Fibroblast of skin of scalp (primary cell): ENCODE data around the gene LZTS3.
"Not testable (repeated sequence)": the region's sequence is repeated elsewhere in the genome, so short reads cannot be mapped to it uniquely, and the experiment has no call there.

ENCODE experiments used
- DNase-seq: peaks from one replicate; pipeline ENCODE4 v3.0.0-alpha.2; 2013

Gene LZTS3

DNA sequence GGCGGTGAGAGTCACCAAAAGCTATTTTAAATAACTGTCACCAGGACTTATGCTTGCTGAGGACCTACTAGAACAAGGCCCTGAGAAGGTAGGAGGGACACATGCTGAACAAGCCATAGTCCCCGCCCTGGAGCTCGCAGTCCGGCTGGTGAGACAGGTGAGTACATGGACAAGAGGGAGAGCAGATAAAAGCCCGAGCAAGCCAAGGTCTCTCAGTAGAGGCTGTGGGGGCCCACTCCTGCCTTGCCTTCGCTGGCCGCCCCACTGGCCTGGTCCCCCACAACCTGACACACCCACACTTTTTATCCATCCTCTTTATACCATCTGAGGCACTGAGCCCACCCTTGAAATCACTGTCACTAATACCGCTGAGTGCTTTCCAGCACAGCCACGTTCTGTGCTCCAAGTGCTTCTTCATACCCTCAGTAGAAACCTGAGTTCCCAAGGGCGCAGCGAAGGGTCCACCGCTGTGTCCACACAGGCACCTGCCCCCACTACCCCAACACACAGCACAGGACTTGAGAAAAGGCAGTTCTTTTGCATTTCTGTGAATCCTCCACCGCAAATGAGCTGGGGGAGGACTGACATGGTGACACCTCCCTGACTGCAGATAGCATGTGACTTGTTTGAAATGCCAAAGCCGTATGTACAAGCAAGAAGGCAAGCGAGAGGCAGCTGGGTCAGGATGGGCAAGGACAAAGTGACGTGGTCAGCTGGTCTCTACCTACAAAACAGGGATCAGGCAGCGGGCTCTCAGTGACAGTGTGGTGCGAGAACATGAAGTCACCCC, 19.1 kb upstream of the LZTS3 start:
- DNase-seq: no peak

DNA sequence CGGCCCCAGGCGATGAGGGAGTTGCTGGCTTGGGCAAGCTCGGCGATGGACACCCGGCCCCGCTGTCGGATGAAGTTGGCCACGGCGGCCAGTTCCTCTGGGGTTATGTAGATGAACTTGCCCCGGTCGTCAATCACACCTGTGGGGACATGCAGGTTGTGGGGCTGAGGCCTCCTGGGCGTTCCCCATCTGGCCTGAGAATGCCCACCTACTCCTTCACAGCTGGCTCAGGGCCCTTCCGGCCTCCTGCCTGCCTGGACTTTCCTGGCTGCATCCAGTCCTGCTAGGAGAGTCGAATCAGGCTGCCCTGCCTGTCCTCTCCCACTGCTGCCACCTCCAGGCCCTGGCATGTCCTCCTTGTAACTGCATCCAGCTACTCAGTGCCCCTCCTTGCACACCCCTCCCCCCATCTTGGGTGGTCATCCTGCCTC, 17.3 kb upstream of the LZTS3 start:
- DNase-seq: no peak

DNA sequence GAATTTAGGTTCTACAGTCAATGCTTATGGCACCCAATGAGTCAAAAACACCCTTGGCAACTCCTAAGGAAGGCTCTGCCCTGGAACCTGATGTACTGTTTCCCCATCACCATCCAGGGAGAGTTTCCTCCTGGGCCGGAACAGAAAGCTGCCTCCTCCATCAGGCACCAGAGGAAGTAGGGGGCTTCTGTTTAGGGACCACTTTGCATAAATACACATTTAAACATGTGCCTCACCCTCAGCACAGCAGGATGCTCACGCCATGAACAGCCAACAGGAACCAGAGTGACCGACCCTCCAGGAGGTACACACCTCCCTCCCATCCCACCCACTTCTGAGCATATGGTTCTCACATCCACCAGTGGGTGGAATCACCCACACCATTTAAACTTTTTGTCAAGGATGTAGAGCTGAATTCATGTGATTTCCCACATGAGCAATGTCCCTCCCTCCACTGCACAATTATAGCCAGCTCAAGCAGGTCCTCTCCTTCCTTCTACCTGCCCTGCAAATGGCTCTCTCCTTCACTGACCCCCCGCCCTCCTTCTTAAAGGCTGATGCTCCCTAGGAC, 16.3 kb upstream of the LZTS3 start:
- no peak for DNase-seq

DNA sequence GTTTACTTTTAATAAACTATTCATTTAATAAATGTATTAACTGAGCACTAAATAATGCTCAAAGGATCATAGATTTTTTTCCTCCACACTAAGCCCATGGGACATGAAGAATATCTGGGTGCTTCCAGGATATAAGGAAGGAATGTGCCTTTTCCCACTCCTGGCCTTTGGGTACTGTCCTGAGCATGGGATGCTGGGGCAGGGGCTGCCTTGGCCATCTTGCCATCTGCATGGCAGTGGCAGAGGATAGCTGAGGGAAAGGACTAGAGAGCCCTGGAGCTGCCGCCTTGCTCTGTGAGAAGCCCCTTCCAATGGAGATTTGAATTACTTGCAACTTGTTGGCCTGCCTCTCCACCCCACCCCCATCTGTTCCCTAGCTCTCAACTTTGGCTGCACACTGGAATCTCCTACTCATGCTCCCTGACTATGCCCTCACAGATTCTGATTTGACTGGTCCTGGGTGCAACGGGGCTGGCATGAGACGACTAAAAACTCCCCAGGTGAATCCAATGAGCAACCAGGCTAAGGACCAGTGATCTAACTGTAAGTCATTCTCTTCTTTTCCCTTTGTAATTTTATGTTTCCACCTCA, 15.6 kb upstream of the LZTS3 start:
- DNase-seq: no peak

DNA sequence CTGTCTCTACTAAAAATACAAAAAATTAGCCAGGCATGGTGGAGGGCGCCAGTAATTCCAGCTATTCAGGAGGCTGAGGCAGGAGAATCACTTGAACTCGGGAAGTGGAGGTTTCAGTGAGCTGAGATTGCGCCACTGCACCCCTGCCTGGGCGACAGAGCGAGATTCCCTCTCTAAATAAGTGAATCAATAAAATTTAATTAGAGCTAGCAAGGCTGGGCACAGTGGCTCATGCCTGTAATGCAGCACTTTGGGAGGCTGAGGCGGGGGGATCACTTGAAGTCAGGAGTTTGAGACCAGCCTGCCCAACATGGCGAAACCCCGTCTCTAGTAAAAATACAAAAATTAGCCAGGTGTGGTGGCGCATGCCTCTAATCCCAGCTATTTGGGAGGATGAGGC, 14.5 kb upstream of the LZTS3 start:
- DNase-seq: not testable (repeated sequence)

DNA sequence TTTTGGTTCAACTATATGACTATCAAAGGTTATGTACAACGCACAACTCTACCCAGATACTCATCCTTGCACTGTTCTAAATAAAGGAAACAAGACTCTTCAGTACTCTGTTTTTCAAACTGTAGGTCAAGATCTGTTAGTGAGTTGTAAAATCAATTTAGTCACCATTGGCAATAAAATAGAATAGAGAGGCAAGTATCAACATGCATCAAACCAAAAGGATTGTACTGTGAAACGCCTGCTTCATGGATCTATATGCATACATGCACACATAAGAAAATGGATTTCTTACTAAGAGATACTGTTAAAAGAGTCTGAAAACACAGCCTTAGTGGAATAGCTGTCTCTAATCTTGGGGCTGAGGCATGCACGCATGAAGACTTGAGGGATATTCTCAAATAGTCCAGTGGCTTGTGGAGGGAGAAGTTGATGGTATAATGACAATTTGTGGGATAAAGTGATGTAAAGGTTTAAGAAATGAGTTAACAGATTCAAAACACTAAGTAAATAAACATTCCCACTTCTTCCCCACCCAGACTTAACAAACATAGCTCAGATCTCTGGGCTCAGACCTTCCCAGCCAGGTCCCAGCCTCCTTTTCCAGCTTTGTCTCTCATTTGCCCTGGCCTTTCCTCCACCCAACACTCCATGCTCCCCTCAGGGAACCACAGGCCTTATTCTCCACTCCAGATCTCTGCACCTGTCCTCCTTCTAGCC, 10.7 kb upstream of the LZTS3 start:
- DNase-seq: no peak

DNA sequence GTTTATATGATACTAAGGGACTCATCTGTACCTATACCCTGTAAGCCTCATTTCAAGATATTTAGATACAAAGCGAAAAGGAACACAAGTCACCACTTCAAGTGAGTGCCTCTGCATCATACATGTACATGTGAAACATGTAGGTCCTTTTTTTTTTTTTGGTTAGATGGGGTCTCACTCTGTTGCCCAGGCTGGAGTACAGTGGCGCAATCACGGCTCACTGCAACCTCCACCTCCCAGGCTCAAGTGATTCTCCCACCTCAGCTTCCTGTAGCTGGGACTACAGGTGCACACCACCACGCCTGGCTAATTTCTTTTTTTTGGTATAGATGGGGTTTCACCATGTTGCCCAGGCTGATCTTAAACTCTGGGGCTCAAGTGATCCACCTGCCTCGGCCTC, 9.1 kb upstream of the LZTS3 start:
- not testable (repeated sequence) for DNase-seq

DNA sequence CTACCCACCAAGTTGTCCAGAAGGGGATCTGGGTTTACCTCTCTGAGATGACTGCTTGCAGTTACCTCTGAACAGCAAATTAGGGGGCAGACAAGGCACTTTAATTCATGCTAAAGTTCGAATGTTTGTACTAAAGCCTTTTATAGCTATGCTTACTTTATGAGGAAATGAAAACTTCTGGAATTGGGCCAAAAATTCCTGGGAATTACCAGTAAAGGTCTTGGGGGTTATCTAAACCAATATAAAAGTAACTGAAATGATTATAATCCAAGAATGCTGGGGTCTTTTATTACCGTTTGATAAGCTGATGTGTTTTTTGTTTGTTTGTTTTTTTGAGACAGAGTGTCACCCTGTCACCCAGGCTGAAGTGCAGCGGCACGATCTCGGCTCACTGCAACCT, 7.9 kb upstream of the LZTS3 start:
- no peak for DNase-seq

DNA sequence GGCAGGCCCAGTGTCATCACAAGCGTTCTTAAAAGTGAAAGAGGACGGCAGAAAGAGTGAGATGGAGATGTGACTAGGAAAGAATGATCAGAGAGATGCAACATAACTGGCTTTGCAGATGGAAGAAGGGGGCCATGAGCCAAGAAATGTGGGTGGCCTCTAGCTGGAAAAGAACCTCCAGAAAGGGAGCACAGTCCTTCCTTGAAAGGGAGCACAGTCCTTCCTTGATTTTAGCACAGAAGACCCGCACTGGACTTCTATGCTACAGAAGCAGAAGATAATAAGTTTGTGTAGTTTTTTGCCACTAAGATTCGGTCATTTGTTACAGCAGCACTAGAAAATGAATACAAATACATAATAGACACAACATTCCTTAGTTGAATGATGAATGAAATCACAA, 7.0 kb upstream of the LZTS3 start:
- DNase-seq: no peak

DNA sequence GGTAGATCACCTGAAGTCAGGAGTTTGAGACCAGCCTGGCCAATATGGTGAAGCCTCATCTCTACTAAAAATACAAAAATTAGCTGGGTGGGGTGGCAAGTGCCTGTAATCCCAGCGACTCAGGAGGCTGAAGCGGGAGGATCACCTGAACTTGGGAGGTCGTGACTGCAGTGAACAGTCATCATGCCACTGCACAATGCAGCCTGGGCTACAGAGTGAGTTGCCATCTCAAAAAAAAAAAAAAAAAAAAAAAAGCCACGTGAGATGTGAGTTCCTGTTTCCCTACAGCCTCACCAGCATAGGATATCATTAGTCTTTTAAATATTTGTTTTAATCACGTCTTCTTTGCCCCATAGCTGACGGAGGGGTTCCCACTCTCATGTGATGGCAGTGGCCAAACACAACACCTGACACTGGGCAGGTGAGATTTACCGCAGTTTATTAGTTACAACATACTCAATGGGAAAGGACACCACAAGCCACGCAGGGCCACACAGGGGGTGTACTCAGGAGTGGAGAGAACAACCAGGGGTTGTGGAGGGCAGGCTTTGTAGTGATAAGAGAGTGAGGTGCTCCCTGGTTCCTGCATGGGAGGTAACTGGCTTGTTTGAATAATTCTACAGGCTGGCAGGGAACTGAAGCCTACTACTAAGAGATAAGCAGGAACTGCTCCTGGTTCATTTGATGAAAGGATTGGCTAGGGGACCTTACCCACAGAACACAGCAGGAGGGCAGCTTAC, 4.6 kb upstream of the LZTS3 start:
- no peak for DNase-seq

DNA sequence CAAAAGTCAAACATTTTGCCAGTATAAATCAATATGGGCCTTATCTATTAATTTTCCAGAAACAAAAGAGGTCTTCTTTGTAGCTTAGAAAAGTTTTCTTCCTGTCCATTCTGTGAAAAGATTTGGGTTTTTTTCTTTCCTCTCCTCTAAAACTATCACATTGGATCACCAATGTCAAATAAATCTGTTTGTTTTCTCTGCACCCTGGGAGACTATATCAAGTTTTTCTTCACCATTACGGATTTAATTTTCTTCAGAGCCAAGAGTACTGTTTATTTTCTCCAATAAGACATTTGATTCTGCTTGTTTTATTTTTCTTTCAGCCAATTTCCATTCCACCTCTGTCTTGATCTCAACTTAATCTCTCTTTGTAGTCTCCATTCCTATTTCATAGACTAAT, 1.9 kb upstream of the LZTS3 start:
- no peak for DNase-seq

DNA sequence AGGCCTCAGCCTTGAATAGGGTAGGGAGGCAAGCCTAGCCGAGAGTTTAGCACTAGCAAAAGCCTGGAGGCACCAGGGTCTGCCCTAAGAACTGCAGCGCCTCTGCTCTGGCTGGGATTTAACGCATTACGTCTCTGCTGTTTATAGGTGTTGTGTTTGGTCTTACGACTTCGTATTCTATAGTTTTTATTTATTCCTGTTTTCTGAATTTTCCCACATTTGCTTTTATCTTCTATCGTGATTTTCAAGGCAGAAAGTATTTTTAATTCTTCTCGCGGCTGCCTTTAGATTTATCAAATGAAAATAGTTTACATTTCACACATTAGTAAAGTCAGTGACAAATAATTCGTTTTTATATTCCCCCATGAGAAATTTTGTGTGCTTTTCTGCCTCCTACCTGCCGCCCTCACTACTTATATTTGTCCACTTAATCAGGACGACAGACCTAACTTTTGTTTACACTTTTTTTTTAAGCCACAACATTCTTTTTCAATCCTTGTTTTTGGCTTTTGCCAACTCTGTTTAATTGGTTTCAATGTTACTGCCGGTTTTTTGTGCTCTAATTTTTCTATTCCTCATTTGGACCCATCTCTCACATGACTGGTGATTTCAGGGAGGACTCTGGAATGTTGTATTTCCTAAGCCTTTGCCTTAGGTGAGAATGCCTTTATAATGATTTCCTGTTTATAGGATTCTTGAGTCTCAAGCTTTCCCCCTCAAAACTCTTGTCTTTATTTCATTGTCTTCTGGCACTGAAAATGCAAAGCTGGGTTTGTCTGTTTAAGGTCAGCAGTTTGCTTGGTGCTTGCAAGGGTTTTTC, 1.3 kb upstream of the LZTS3 start:
- no peak for DNase-seq

DNA sequence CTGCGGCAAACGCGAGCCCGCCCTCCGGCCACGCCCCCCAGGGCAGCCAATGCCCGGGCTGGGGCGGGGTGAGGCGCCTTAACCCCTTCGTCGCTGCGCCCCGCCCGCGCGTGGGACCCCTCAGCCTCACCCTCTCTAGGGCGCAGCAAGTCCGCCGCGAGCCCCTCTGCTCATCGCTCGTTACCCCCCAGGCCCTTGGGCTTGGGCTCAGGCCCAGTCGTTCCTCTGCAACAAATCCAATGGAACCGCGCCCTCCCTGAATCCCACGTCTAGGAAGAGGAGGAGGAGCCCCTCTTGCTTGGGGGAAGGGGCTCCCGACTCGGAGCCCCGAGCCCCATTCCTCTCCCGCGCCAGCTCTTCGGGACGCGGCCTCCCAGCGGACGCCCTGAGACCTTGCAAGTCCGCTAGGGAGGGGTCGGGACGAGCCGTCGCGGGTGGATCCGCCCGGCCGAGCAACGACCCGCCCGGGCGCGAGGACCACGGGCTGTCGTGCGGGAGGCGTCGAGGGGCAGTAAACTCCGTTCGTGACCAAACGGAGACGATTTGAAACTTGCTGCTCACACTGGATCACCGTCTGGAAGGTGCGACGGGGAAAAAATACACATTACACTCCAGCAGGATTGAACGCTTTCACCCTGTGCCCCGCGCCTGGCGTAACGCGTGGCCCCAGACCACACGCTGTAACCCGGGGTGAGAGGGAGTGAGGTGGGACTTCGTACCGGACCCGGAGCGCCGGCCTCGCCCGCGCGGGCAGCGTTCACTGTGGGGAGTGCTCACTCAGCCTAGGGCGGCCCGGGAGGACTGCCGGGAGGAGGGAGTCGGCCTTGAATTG, 477 bp upstream of the LZTS3 start:
- peak; percentile 84 for DNase-seq

DNA sequence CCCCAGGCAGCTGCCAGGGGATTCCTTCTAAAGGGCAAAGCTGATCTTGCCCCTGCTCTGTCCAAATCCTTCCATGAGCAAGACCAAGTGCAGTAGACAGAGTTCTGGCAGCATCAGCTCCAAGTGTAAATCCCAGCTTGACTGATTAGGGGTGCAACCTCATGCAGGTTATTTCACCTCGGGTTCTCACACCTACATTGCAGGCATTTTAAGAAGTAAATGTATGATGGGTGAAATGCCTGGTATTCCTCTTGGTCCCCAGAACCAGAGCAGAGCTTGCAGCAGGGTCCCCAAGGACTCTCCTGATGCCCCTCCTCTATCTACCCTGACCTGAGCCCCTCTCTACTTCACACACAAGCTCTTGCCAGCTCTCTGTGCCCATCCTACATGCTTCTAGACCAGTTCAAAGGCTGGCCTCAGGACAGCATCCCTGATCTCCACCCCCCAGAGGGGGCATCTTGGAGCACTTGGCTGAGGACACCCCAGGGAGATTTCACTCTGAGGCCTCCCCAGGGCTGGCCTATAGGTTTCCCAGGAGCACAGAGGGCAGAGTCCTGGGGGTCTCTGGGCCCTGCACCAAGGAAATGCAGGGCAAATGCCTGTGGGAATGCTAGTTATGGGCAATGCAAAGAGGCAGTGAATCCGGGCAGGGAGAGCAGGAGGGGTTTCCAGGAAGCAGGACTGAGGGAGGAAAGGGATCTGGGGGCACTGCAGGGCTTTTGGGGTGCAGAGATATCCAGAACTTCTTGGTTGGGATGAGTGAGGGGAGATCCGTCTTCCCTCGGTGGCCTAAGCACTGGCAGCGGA, 1.0 kb downstream of the LZTS3 start:
- no peak for DNase-seq

DNA sequence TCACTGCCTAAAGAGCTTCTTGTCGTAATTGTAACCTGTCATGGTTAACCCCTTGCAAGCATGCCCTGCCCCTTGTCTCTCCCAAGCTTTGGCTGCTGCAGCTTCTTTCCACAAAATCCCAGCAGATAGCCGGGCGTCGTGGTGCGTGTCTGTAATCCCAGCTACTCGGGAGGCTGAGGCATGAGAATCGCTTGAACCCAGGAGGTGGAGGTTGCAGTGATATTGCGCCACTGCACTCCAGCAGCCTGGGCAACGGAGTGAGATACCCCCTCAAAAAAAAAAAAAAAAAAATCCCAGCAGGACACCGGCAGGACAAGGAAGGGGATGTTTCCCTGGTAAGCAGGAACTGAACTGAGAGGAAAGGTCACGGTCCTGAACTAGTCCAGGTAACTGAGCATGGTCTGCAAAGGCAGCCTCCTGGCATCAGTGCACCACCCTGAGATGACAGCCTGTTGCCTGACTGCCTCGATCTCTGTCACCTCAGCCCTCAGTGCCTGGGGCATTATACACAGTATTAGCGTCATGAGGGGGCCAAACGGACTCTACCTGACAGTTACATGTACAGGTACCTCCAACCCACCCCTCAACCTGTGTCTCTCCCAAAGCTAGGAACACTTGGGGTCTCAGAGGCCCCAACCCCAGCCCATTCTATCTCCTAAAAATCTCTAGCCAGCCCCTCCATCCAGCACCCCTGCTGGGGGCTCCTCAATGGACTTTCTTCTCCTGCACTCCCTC, 1.8 kb downstream of the LZTS3 start:
- DNase-seq: no peak

DNA sequence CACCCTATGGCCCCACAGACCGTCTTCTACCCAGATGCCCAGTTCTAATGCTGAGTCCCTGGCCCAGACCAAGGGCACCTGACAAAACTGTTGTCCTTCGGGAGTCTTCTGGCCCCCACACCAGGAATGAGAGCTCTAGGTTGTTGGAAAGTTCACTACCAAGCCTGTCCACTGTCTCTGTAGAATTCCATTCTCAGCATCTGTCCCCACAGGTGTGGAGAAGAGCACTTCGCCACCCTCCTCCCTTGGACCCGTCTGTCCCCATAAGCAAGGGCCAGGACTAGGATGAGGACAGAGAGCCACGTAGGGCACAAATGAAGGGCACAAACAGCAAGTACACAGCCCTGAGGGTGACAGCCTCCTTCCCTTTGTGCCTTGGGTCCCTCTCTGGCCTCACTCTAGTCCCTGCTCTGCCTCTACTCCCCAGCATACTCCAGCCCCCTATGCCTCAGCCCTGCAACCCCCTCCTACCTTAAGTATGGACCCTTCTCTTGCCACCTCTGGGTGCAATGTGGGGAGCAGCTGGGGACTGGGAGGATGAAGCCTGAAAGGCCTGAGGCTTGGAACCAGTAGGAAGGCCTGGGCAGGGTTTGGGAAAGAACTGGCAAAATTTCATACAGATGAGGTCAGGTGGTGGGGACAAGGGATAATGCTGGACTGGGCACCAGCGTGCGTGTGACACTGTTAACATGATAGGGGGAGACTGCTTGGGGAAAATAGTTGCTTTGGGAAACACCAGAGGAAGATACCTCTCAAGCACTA, 4.3 kb downstream of the LZTS3 start:
- DNase-seq: no peak

DNA sequence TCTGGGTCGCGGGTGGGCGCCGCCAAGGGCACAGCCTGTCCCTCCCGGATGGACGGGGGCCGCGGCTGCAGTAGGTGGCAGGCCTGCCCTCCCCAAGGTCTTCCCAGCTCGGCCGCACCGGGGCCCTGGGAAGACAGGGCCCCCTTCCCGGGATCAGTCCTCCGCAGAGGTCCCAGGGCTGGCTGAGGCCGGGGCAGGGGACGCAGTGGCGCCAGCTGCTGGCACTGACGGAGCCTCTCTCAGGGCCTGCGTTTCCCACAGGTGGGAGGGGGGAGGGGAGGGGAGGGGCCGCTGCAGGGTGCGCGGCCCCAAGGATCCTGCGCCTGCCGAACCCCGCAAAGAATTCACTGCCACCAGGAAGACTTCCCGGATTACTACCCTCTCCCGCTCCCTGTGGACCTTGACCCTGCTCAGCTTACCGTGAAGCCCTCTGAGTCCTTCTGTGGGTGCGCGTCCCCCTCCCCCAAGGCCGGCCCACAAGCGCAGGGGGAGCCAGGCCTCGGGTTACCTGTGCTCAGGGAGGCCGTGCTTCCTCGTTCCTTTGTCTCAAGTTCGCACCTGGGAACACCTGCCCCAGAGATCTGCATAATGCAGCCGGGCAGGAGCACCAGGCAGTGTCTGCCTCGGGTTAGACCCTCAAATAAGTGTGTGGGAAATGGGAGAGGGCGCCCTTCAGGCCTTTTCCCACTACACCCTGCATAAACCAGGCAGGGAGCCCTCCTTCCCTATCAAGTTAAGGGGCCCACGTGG, 5.1 kb downstream of the LZTS3 start:
- DNase-seq: no peak

DNA sequence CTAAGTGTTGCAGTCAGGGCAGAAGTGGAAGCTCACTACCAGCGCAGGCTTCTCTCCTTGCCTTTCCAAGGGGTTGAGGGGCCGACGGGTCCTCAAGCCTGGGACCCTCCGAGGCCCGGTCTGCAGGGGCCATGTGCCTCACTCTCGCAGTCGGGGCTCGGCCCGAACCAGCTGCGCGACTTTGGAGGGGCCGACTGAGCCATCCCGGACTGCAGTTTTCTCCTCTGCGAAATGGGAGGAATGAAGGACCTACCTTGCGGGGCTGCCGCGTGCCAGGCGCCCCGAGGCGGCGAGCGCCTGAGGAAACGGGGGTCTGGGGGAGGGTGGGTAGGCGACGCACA, 5.6 kb downstream of the LZTS3 start:
- no peak for DNase-seq
